ENCODE measurements around the gene CRYL1.

The CRYL1 gene

DNA sequence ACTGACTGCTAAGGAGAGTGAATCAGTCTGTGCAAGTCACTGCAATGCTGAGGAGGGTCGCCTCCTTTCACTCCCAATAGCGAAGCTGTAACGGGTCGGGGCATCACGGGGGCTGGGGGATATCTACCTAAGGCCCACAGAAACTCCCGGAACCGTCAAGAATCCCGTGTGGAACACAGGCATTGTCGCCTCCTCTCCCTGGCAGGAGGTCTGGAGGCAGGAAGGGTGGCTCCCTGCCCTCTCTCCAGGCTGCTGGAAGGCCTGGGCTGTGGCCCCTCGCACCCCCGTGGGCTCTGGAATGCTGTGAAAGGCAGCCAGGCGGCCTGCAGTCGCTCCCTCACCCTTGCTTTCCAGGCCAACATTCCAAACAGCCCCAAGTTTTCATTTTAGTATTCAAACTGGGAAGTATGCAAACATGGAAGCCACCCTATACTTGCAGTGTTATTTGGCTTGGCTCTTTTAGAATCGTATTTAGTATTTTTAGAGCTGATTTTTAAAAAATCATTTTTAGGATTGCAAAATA is 109.4 kb downstream of the CRYL1 start:
- no peak for DNase-seq

DNA sequence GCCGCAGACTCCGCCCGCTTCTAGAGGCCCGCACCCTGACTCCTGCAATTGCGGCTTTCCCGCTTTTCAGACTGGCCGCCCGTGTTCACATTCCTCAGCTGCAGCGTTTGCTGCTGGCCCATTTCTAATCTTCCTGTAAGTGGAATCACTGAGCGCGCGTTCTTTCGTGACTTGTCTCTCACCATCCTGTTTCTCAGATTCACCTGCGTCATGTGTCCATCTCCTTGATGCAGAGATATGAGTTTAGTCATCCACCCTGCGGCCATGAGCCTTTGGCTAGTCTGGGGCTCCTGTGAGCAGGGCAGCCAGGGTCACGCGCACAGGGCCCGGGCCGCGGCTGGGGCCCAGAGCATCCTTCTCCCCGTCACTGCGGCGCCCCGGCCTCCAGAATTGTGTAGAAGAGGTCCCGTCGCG is 110.0 kb downstream of the CRYL1 start:
- DNase-seq: no peak

DNA sequence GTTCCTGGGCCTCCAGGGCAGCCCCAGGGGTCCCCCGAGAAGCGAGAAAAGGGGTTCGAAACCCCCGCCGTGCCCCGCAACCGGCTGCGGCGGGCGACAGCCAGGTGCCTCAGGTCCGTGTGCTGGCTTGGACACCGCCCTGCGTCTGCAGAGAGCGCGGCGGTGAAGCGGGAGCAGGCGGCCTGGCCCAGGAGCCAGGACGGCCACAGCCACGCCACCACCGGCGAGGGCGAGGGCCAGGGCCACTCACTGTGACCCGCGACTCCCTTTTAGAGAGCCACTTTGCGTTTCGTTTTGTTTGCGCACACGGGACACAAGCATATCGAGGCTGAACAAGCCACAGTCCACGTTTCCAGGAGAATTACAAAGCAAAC is 110.4 kb downstream of the CRYL1 start:
- no peak for DNase-seq

DNA sequence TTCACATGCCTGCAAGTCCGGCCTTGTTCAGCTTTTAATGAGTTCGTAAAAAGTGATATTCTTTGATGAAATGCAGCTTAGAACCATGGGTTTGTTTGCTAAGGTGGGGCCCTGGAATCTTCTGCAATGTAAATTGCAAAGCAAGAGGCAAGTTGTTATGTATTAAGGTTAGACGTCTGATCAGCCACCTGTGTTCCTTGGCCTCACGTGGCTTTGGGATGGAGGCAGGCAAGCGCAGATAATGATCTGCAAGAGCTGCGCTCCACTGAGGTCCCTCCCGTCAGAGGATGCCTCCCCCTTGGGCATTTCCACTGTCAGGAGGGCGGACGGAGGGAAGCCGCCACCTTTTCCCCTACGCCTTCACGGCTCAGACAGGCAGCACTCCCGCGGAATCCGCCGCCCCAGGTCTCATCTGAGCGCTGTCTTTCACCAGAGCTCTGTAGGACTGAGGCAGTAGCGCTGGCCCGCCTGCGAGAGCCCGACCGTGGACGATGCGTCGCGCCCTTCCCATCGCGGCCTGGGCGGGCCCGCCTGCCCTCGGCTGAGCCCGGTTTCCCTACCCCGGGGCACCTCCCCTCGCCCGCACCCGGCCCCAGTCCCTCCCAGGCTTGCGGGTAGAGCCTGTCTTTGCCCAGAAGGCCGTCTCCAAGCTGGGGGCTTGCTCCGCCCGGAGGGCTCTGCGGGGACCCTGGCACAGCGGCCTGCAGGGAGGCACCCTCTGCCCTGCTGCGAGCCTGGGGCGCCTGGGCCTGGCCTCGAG is 110.9 kb downstream of the CRYL1 start:
- no peak for DNase-seq

DNA sequence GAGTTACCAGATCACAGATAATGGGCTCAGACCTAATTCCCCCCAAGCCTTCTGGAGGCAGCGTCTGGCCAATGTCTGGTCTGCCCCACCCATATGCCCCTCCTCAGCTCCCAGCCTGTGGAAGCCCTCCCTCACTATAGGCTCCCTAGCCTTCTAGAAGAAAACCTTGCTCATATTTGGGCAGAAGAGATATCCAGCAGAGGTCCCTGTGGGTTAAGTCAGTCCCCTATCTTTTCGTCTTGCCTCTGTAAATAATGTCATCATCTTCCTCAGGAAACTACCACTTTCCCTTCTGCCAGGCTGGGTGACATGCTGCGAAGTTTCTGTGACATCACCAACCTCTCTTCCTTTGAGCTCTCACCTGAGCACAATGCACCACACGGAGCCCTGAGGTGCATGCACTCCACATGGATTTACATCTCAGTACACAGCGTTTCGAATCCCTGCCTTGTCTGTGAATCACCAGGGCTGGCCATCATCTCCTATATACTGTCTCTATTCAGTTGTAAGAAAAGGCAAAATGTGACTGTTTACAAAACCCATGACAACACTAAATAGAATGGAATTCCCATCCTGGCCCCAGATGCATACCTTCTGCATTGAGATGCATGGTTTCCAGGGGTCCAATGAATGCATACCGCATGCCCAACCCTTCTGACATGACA is 112.8 kb downstream of the CRYL1 start:
- DNase-seq: no peak

DNA sequence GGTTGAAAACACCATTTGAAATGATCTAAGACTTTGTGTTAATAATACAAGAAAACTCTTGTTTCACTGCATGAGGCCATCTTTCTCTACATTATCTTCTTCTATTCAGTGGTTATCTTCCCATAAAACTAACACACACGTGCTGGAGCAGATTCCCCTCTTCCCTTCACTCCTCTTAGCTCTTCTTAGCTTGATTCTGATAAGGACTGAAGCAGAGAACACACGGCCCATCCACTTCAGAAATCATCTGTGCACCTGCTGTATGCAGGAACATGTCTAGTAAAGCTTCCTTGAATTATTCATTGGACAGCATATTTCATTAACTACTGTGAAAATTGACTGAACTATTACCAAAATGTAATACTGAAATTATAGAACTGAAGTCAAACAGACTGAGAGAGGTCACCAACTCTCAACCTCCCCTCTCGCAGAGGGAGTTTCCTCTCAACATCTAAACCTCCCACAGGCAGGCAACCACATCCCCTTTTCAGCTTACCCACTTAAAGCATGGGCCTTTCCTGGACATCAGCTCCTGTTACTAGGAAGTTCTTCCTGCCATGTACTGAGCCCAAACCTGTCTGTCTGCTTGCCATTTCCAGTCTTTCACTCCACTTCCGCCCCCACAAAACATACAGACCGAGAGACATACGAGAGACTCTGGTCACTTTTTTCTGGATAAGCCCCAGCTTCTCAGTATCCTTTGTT is 113.9 kb downstream of the CRYL1 start:
- DNase-seq: no peak

DNA sequence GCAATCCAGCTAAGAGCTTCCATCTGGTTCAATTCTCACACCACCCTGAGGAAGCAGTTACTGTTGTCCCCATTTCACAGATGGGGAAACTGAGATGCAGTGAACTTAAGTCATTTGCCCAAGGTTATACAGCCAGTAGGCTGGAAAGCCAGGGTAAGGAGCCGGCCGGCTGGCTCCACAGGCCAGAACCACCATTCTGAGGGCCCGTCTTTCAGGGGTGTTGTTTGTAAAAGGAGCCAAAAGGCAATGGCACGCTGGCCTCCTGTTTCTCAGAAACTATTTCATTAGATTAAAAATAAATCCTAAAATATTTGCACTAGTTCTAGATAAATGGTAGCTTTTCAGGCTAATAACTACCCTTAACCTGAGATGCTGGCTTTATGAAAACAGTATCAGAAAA is 114.9 kb downstream of the CRYL1 start:
- DNase-seq: no peak

DNA sequence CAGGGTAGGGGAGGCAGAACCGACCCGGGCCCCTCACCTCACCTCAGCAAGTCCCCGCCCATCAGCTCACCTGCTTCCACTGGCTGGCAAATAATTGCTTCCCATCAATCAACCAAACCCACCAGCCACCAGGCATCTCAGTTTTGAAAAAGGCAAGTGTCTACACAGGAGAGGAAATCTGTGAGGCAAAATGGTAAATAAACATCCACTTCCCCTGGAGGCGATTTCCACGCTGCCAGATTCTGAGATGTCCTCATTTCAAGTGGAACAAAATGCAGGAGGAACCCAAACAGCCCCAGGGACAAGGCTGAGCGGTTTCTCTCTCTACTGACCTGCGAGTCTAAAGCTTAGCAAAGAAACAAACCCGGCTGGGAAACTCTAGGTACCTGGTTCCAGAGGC is 117.5 kb downstream of the CRYL1 start:
- DNase-seq: no peak

DNA sequence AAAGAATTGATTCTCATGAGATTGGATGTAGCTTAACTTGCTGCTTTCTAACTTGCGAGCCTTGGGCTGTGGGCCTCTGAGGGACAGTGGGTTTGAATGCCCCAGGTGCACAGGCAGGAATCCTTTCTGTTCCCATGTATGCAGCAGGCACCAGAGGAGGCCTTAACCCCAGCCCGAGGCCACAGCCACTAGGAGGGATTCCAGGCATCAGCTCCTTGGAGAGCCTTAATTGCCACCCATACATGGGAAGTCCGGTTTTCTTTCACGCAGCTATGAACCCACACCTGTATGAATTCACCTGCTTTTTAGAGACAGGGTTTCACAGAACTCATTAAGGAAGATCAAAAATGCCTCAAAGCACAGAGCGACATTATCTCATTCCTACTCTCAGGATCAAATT is 117.9 kb downstream of the CRYL1 start:
- no peak for DNase-seq

DNA sequence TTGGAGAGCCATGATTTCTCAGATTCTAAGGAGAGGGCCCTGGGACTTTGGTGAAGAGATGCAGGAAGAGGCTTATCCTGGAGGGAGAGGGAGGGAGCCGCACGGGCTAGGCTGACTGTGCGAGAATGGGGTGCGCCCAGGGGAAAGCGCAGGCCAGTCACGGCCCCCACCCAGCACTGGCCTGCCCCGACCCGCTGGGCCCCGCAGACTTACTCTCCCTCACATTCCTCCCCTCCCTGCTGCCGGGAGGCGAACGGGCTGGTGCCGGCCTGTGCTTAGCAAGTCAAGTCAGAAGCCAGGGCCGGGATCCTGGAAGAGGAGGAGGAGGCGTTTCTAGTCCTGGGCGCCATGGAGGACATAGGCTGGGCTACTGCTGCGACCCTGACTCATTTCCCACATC is 120.0 kb downstream of the CRYL1 start:
- DNase-seq: no peak

DNA sequence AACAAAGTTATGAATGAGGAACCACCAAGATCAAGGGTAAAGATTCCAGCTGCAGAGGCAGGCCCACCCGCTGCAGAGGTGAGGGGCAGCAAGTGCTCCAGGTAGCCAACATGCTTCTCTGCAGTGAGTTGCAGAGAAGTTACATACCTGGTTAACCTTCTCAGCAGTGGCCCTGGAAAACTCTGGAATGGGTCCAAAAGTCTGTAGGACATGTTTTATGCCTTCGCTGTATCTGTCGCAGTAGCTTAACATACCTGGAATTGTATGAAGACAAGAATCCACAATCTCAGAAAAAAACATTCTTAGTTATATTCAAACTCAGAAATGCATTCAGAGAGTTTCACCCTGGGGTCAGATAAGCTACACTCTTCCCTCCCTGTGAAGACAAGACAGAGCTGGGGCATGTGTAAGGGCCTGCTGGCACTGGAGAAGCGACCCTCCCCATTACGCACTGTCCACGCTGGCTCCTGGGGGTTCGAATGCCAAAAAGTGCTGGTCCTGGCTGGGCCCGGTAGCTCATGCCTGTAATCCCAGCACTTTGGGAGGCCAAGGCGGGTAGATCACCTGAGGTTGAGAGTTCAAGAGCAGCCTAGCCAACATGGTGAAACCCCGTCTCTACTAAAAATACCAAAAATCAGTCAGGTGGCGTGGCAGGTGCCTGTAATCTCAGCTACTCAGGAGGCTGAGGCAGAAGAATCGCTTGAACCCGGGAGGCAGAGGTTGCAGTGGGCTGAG is 121.0 kb downstream of the CRYL1 start:
- DNase-seq: no peak

DNA sequence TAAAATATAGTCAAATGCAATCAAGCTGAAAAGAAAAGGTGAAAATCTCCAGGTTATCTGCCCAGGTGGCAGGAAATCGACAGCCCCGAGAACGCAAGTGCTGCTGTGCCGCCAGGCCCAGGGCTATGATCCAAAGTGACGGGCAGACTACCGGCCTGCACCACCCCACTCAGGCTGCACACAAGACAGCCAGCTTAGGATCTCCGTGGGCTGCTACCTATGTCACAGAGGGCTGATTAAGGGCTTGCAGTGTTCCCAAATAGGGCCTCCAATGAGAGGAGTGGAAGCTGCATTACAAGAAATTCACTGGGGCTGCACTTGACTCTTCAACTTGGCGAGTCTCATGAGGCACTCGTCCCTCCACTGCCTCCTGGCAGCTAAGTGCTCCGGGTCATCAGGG is 121.8 kb downstream of the CRYL1 start:
- DNase-seq: no peak

DNA sequence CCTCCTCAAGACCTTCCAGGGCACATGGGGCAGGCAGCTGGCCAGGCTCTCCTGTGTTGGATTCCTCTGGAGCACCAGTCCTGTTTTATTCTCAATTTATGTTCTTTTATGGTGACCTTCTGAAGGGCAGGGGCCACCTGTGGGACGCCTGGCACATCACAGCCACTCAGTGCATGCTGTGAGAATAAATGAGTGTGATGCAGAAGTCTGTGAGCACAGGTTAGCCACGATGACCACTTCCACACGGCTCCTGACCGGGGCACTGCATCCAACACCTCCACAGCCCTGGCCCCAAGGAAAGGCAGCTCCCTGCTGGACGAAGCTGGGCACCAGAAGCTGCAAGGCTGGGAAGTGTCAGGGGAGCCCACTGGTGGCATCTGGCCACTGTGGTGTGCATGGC is 122.8 kb downstream of the CRYL1 start:
- DNase-seq: no peak

DNA sequence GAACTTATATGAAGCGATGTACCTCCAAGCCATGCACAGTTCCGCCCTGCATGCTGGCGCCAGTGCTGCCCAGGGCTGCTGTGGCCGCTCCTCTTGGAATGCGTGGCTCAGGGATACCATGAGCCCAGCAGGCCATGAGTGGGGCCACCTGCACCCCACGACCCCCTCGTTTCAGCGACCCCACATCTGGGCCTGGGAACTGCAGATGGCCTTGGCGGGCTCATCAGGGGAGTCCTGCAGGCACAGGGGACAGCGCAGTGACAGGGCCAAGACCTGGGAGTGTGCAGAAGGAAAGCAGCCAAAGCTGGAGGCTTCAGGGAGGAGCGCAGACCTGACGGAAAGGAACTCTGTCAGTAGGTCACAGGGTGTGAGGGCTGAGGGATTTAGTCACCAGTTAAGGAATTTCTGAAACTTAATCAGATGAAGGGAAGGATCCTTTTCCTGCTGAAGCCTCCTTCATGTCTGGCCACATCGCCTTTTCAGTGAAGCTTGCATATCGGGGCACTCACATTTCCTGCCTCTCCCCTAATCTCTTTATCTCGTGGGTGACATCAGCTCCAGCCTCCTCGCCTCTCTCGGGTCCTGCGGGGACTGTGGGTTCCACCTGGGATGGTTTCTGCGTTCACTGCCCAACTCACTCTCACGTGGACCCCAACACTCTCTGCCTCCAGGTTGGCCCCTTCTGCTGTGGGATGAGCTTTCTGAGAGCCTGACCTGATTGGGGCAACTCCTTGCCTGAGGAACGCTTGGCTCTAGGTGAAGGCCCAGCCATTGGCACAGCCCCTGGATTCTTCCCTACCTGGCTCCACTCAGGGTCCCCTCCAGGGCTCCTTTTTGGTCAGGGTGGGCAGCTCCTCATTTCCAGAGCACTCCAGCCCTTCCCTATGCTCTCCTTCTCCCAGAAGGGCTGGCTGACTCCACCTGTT is 123.5 kb downstream of the CRYL1 start:
- DNase-seq: no peak

DNA sequence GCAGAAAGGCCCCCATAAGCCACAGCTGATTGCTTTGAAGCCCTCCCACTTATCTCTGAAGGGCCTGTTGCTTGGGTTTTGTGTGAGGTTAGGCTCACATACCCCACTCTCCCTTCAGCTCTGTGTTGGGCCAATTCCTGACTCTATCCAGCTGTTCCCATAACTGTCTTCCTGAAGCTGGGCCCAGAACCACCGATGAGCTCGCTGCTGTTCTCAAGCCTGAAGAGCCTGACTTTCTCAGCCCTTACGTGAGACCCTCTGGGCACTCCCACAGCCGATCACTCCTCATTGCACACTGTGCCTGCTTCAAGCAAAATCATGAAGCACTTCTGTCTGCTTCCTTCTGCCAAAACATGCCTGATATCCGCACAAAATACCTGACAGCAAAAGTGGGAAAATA is 124.1 kb downstream of the CRYL1 start:
- no peak for DNase-seq

DNA sequence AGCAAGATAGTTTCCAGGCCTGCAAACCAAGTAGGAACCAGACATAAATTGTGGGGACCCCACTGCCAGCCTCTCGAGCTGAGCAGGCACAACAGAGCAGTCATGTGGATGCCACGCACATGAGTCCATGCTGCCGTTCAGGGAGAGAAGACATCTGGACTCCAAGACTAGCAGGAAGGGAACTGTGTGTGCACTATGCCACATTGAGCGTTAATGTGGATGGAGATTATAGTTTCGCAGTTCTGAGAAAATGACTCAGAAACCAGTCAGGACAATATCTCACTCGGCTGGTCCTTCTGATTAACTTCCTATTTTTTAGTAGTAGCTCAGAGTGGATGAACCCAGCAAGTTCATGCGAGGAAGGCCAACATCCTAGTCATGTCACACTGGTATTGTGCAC is 124.9 kb downstream of the CRYL1 start:
- DNase-seq: no peak

DNA sequence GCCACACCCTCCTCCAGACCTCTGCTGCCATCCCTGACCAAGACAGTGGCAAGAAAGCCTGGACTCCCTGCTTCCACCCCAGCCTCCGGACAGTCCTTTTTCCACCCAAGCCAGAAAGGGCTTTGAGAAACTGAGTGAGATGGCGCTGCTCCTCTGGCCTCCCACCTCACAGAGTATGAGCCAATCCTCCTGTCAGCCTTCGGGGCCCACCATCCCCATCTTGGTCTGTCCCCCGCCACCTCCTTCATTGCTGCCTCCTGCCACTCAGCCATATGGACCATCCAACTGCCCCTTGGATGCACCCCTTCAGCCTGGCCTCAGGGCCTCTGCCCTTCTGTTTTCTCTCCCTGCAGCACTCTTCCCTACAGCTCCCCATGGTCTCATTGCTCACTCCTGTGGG is 125.7 kb downstream of the CRYL1 start:
- no peak for DNase-seq

DNA sequence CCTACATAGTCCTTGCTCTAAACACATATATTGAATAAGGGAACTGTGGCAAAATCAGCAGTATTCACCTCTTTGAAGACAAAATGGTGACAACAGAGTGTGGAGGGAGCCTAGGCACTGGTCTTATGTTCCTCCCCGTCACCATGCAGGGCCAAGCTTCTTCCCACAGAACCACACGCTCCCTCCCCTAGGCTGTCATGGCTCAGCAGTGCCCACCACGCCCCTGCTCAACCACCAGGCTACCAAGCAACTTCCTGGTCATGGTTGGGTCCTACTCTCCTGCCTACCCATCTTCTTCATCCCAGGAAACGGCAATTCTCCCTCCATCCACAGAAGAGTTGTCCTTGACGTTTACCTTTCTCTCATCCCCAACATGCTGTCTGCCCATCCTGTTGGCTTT is 126.1 kb downstream of the CRYL1 start:
- no peak for DNase-seq

DNA sequence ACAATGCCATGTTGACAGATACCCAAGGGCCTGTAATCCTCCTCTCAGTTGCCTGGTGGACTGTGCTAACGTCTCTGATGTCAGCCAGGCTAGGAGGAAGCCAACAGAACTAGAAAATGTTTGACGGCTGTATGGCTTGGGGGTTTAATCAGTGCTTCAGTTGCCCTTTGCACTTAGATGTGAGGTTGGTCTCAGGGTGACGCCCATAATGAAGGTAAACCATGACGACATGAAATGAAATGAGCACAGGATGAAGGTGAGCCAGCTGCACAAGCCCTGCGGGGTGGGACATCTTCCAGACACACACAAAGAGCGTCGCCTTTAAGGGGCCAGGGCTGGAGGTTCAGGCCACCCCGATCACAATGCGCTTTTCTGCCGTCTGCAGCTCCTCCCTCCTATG is 127.2 kb downstream of the CRYL1 start:
- DNase-seq: no peak

DNA sequence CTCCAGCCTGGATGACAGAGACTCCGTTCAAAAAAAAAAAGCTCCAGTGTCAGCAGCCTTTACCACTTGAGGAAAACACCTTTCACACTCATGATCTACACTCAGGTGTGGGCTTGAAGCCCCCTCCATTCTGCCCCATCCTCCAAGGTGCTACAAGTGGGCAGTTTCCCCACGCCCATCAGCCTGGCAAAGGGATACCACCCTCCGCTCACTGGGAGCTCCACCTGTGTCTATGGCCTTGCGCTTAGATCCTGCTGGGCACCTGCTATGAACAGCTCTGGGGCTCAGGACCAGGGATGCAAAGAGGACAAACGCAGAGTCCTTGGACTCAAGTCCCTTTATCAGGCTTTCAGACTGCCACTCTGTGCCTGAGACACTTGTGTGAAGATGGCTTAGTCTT is 127.8 kb downstream of the CRYL1 start:
- no peak for DNase-seq

DNA sequence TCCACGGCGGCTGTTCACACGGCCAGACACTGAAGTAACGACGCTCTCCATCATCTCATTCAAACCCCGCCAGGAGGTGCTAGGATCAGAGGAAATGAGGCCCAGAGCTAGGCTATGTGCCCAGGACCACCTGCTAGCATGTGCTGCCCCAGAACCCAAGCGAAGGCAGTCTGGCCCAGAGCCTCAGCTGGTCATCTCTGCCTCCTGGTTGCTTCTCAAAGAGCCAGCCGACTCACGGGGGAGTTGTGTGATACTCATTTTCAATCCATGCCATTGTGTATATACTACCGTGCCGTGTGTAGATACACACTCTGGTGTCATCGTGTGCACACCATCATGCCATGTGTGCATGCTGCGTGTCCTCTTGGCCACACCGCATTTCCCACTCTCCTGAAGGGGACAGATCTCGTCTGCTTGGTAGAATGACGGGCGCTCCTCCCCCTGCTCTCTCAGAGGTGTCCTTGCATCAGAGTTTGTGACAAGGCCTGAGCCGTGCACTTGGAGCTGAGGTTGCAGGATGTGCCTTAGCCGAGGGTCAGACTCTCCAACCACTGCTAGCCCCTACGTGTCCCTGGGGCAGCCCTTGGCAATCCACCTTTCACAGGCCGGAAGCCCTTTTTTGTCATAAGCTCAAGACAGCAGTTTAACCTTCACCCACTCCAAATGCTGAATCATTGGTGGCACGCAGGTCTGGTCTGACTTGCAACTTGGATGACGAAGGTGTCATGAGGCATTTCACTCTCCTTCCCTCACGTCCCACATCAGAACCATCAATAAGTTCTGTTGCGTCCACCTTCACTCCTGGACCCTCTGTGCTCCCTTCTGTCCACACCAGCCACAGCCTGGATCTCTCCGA is 130.4 kb downstream of the CRYL1 start:
- DNase-seq: no peak
